GM18505 (cell line): Measurements from ENCODE around the gene REL.

ENCODE experiments used
- ATAC-seq: cut with Tn5 transposase; IDR thresholded peaks from one replicate; pipeline ENCODE4 v1.9.1; 2021; ENCODE audit not compliant: unreplicated experiment
- POLR2A ChIP-seq: IDR thresholded peaks from 4 replicates; pipeline ENCODE4 v1.6.1; 2011; ENCODE audit warnings: borderline replicate concordance; ENCODE audit not compliant: insufficient read depth, insufficient read length; ENCODE audit errors: extremely low read depth

REL gene

DNA sequence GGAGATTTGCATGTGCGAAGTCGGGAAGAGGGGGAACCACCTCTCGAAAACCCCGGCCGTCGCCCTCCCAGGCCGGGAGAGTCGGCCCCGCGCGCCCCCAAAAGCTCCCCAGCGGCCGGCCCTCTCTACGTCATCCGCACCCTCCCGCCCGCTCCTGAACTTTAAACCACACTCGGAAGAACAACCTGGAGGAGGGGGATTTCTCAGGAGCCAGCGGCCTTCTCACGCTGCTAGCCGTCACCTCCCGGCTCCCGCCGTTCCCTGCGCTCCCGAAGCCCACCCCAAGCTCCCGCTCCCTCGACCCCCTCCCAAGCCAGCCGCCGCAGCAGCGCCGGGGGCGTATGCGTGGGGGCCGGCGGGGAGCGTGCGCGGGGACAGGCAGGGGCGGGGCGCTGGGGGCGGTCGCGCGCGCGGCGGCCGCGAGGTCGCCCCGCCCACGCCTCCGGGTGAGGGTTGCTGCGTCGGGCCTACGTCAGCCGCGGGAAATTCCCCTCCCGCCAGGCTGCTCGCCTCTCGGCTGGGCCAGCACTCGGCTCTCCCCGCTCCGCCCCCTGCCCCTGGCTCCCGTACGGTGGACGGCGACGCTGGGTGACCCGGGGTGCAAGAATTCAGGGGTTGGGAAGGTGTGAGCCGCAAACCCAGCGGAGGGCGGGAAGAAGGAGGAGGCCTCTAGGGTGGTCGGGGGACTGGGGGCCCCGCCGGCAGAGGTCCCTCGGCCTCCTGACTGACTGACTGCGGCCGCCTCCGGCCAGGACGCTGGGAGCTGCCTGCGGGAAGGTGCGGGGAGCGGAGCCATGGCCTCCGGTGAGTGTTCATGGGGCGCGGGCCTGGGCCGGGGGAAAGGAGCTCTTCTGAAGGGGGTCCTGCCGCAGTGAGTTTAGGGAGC, at the start of gene REL:
Gene REL, plus strand, starts transcription at position 528 of the 886 bp plus-strand sequence. Its CDS starts 267 bp downstream, at position 795.
- TF ChIP-seq POLR2A: peak; percentile 84
- peak; percentile 81 for ATAC-seq

- ATAC-seq: no peak
- TF ChIP-seq POLR2A: no peak
These were observed 49.5 kb upstream of the REL start for GRCh38 chr2:60831921-60832320.

GRCh38 chr2:60832621-60833020, 48.8 kb upstream of the REL start:
- ATAC-seq: no peak
- no peak for TF ChIP-seq POLR2A

- peak; percentile 44 for ATAC-seq
- no peak for TF ChIP-seq POLR2A
These were observed 47.1 kb upstream of the REL start for GRCh38 chr2:60834270-60834717.

DNA sequence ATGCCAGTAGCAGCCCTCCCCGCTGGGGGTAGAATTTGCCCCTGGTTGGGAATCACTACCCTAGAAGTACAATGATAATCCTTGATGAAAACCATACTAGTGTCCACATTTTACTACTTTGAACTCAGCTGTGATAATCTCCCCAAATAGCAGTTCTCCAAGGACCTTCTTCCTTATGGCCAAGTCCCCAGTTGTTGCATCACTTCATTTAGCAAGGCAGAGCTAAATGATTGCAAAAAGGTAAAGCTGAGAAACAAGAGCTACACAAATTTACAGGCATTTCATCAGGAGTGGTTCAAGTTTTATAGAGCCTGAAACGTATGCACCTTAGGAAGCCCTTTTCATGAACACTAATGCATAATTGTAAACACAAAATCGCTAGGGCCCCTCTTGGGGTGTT, 44.9 kb upstream of the REL start:
- no peak for TF ChIP-seq POLR2A

DNA sequence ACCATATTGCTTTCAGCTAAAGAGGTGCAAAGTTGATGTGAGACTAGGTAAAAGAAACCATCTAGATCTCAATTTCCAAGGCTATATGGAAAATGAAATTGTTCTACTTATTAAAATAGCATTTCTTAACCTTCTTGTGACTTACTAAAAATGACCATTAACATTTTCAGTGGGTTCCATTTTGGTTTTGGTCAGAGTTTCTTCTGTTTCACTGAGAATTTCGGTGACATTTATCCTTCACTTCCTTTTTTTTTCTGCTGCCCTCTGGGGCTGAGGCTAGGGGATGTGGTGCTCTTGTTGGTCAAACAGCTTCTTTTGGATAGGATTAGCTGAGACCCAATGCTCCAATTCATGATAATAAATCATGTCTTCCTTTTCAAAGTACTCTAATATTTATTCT, 44.3 kb upstream of the REL start:
- no peak for ATAC-seq
- TF ChIP-seq POLR2A: no peak

More for the DNA sequence above, 44.9 kb upstream of the REL start:
- ATAC-seq: no peak

- ATAC-seq: no peak
- TF ChIP-seq POLR2A: no peak
These were observed 42.9 kb upstream of the REL start for GRCh38 chr2:60838481-60838880.

DNA sequence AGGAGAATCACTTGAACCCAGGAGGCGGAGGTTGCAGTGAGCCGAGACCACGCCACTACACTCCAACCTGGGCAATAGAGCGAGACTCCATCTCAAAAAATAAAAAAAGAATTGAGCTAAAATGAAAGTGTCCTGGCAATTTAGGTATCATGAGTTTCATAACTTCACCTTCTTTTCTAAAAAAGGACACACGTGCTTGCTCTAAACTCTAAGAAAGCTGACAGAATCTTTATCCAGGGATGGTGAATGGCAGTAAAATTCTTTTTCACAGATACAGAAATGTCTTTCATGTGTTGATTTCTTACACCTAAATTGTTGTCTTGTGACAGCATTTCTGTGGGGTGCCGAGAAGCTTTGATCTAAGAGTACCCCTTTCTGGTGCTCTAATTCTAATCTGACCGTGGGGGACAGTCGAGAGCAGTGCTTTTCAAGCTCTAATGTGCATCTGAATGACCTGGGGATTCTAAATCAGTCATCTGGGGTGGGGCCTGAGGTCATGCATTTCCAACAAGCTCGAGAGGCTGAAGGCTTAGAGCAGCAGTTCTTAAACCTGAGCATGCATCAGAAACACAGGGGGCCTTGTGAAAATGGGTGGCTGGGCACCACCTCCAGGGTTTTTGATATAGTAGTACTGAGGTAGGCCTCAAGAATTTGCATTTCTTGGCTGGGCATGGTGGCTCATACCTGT, 42.1 kb upstream of the REL start:
- peak; percentile 51 for ATAC-seq
- peak; percentile 35 for TF ChIP-seq POLR2A

DNA sequence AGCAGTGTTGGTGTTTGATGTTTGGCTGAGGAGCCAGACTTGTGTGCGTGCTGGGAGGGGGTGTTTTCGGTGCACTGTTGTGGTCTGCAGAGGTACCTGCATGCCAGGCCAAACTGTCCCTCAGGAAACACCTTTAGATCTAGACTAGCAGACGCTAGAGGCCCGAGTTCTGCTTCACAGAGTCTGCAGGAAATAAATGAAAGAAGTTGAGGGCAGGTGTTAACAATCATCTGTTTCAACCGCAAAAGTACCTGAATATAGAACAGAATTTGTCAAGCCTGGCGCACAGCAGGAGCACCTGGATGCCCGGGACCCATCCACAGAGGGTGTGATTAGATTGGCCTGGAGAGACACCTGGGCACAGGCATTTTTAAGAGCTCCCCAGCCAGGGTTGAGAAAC, 40.5 kb upstream of the REL start:
- TF ChIP-seq POLR2A: peak; percentile 46
- ATAC-seq: peak; percentile 62

- ATAC-seq: no peak
- no peak for TF ChIP-seq POLR2A
These were observed 38.4 kb upstream of the REL start for GRCh38 chr2:60843006-60843405.

DNA sequence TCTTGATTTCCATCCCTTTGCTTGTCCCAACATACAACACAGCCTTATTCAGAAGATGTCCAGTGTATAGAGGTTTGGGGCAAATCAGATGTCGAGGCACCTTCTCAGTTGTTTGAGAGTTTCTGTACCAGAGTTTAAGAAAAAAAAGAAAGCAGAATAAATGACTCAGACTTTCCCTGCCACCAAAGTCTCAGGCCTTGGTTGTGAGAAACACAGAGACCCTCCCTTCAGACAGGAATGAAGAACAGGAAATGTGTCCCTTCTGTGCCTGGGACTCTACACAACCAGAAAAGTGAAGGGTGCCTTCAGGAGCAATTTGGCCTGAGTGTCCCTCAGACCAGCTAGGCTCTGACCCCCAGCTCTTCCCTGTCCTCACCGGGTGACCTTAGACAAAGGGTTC, 37.3 kb upstream of the REL start:
- no peak for TF ChIP-seq POLR2A
- no peak for ATAC-seq

DNA sequence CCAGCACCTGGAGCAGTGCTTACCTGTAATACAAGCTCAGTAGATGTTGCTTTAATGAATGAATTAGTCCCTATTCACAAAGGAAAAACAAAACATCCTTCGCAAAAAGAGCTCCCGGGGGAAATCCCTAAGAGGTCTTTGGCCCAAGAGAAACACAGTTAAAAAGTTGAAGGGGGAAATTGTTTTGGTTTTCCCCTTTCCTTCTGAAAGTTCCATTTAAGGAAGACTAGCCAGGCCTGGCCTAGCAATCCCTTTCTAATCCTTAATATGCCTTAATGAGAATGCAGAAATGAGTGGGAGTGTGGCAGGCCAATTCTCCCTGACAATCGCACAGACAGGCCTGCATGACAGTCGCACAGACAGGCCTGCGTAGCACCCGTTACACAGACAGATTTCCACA, 33.5 kb upstream of the REL start:
- no peak for ATAC-seq
- no peak for TF ChIP-seq POLR2A

DNA sequence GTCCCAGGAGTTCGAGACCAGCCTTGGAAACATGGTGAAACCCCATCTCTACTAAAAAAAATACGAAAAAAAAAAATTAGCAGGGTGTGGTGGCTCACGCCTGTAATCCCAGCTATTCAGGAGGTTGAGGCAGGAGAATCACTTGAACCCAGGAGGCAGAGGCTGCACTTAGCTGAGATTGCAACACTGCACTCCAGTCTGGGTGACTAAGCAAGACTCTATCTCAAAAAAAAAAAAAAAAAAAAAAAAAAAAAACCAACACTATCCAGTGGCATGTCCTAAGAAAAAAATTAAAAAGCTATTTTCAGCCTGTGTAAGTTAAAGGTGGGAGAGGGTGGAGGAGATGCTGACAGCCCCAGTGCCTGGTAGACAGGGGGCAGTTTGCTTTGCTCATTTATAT, 32.2 kb upstream of the REL start:
- TF ChIP-seq POLR2A: no peak
- ATAC-seq: no peak
